DMS153 (cell line): ENCODE measurements around the gene IL24.
"Not testable (repeated sequence)": the region's sequence is repeated elsewhere in the genome, so short reads cannot be mapped to it uniquely, and the experiment has no call there.

Experiments
- DNase-seq: peaks from one replicate; lab custom pipeline; 2025; lab: John Stamatoyannopoulos, UW

IL24 gene

DNA sequence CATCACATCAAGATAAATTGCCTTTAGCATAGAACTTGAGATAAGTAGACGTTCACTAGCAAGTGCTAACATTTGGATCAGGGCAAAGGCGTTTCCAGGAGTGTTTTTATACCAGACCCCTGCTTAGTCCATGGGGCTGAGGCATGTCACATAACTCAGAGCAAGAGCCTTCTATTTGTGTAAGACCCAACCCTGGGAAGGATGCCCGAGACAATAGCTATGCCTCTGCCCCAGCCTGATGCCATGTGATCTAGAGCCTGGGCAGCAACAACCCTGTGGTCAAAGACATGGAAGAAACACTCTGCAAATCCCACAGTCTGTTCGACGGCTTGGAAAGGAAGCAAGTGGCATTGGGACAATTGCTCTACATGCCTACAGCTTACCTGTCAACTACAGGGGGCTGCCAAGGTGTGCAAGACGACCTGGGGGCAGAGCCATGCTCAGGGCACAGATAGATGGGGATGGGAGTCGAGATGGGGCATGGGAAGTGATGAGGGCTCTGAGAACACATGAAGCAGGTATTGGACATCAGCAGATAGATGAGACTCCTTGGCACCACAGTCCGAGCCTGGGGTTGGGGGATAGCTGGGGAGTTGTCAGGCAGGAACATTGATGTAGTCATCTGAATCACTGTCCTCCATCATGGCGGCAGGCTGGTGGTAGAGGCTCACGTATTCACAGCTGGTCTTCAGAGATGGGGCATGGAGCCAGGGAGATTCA is 7.3 kb downstream of the IL24 start:
- no peak for DNase-seq

DNA sequence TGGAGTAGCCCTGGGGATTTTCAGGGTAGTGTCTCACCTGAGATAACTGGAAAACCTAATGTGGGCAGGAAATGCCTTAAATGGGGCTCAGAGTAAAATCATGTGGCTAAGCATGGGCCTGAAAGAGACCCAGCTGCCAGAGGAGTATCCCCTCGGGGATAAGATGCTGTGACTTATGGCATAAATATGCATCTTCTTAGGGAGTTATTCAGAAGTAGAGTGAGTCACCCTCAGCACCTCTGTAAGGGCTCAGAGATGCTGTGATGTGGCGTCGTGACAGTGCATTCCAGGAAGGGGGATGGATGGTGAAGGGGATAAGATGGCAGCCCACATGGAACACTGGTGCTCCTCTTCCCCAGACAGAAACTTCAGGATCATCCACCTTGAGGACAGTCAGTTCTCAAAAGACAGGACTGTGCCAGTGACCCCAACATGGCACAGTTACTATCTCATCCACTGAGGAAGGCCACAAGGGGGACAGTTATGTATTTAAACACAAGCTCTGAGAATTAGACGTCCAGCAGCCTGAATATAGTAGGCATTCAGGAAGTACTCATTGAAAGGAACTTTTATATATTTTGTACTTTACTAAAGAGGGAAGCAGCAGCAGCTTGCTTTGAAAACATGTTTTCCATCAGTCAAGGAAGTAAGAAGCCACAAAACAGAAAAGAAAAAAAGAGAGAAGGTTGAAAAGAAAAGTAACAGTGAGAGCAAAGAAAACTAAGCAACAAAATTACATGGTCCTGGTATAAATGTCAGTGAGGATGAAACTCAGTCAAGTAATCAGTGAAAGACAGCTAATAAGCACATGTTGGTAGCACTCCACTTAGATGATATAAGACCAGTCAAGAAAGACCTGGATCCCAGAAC is 8.3 kb downstream of the IL24 start:
- DNase-seq, result no peak

GRCh38 chr1:206907304-206907991 is 10.2 kb downstream of the IL24 start:
- DNase-seq, result no peak

- DNase-seq, result no peak
These were observed 10.8 kb downstream of the IL24 start for GRCh38 chr1:206908038-206908437.

- DNase-seq, result peak; percentile 92
These were observed 12.1 kb downstream of the IL24 start for GRCh38 chr1:206909161-206909882.

- DNase-seq, result no peak
These were observed 12.7 kb downstream of the IL24 start for GRCh38 chr1:206909883-206910318.

DNA sequence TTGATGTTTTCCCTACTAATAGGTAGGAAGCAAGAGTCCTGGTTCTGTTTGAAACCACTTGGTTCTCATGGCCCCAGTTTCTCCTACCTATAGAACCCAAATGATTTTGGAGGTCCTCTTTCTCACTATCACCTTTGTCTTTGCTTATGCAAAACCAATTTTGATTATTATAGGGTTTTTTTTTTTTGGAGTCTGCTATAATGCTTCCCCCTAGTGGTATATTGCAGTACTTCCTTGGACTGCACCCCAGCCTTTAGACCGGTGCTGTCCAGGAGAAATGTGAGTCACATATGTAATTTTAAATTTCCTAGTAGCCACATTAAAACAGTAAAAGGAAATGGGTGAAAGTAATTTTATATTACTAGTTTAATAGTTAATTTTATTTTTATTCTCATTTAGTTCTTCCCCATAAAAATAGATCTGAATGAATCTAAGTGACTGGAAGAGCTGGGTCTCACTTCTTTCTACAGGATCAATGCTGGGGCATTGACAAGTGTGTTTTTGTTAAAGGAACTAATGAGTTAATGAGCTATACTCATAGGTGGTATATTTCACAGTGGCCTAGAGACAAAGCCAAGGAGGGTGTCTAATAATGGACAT is 13.9 kb downstream of the IL24 start:
- peak; percentile 49 for DNase-seq

- DNase-seq, result peak; percentile 81
These were observed 15.3 kb downstream of the IL24 start for GRCh38 chr1:206912445-206913095.

GRCh38 chr1:206913766-206914537 is 16.7 kb downstream of the IL24 start:
- no peak for DNase-seq

DNA sequence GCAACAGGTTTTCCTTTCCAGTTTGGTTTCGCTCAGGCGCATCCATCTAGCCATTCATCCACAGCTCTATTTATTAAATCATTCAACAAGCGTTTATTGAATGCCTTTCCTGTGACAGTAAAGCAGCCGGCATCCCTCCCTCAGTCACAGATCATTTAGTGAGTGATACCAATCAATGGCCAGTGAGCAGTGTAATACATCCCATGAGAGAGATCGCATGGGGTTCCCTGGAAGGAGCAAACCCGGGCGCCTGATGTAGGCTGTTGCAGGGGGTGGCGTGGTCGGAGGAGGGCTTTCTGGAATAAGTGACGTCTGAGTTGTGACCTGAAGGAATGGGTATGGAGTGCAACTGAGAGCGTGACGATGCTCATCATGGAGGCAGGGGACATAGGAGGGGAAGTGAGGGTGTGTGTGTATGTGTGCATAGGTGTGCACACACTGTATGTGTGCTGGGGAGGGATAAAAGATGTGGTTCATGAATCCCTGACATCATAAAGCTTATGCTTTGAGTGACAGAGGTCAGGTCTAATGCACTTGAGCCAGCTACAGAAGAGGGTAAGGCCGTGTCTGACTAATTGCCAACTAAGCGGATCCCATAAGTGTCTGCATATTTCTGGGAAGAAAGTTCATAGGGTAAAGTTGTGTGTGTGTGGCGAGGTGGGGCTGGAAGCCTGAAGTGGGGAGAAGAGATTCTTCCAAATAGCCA is 17.9 kb downstream of the IL24 start:
- DNase-seq, result no peak

GRCh38 chr1:206916000-206916709 is 18.9 kb downstream of the IL24 start:
- no peak for DNase-seq

- no peak for DNase-seq
These were observed 20.8 kb downstream of the IL24 start for GRCh38 chr1:206918076-206918475.

DNA sequence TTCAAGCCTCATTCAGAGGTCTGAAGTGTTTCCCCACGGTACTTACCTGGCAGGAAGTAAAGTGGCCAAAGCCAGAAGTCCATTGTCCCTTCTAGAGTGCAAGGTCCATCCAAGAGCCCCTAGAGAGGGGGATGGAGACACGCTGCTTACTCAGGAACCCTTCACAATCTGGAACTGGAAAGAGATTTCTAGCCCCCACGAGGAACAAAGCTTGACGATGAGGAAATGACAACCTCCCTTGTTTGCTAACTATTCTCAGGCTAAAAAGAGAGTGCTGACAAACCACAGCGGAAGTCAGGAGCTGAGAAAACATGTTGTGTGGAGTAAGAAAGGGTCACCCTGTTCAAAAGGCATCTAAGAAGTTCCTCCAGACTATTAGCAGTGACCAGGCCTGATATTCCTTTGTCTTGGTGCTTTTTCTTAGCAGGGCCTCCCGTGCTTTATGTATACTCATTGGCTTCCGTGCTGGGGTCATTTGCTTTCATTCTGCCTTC is 24.6 kb downstream of the IL24 start, which contains the start of gene FCMR:
FCMR (minus strand) TSS at position 170 of the 494 bp plus-strand sequence; CDS start at position 83, 87 bp downstream.
- DNase-seq, result peak; percentile 73

GRCh38 chr1:206922524-206922923 is 25.3 kb downstream of the IL24 start:
- no peak for DNase-seq

DNA sequence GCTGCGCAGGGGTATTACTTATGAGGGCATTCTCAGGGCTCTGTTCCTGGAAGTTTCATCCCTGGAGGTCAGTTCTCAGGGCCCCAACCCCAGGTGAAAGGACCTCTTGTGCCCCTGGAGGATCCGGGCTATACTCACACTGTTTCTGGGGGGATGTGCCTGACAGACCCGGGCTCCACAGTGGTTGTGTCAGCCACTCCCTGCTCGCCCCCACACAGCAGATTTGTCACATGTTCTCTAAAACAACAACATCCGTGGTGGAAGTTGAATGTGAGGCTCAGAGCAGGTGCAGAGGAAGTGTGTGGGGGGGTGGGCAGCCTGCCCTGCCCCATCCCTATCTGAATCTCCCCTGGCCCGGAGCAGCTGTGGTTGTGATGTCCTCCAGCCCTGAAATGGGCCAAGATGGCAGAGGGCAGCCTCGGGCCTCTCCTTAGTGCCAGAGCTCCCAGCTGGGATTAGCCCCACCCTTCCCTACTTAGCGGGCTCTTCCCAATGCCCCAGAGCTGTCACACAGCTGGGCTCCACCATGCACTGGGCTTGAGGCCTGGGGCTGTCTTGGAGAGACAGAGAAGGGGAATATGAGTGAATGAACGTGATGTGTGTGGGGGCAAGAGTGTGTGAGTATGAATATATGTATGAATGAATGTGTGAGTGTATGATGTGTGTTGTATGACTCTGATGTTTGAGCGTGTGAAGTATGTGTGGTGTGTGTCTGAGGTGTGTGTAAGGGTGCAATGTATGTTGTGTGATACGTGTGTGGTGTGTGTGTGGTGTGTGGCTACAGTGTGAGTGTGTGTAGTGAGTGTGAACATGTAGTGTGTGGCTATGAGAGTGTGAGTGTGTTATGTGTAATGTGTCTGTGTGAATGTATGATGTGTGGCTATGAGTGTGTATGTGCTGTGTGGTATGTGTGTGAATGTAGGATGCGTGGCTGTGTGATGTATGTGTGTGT is 26.0 kb downstream of the IL24 start:
- DNase-seq, result no peak

DNA sequence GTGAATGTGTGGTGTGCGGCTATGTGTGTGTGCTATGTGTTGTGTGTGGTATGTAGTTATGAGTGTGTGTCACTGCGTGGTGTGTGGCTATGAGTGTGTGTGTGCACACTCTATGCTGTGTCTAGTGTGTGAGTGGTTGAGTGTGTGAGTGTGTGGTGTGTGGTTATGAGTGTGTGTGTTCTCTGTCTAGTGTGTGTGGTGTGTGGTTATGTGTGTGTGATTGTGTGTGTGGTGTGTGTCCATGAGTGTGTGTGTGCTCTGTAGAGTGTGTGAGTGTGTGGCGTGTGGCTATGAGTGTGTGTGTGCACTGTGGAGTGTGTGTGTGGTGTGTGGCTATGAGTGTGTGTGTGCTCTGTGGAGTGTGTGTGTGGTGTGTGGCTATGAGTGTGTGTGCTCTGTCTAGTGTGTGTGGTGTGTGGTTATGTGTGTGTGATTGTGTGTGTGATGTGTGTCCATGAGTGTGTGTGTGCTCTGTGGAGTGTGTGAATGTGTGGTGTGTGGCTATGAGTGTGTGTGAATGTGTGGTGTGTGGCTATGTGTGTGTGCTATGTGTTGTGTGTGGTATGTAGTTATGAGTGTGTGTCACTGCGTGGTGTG is 26.8 kb downstream of the IL24 start:
- DNase-seq, result not testable (repeated sequence)

- DNase-seq, result no peak
These were observed 27.4 kb downstream of the IL24 start for GRCh38 chr1:206924592-206925105.
